HepG2 (cell line): Measurements from ENCODE around the gene NPEPL1. TPM values are rescaled to one million over a fixed set of nuclear protein-coding genes. Genes with fewer than 3 reads are reported as not detected.

ENCODE experiments used
- EP300 ChIP-seq, 3 experiments: sonication (generic) in 1 of 3; formaldehyde crosslinking in 1 of 3; IDR thresholded peaks; 2 replicates each; pipeline versions ENCODE4 v1.5.1 to v1.6.1; 2011 to 2020; ENCODE audit warnings: low read depth in 2 of 3, low read length in 2 of 3, borderline replicate concordance in 1 of 3, improper control_type of control experiment in 1 of 3, mild to moderate bottlenecking in 1 of 3, missing genetic modification reagents in 1 of 3, moderate library complexity in 1 of 3
- TIGD3 ChIP-seq: sonication (generic); formaldehyde crosslinking; IDR thresholded peaks from 2 replicates; pipeline ENCODE4 v1.5.1; 2020; ENCODE audit warnings: mild to moderate bottlenecking, missing genetic modification reagents, borderline replicate concordance
- ZBTB10 ChIP-seq: sonication (generic); formaldehyde crosslinking; IDR thresholded peaks from 2 replicates; pipeline ENCODE4 v1.4.0; 2020; ENCODE audit warnings: missing genetic modification reagents, borderline replicate concordance
- ZNF546 ChIP-seq: sonication (generic); formaldehyde crosslinking; conservative IDR thresholded peaks from 2 replicates; pipeline ENCODE4 v1.8.1; 2023; ENCODE audit warnings: mild to moderate bottlenecking, missing genetic modification reagents
- ZNF646 ChIP-seq: sonication (generic); formaldehyde crosslinking; IDR thresholded peaks from 2 replicates; pipeline ENCODE4 v1.9.0; 2021; ENCODE audit warnings: mild to moderate bottlenecking, missing genetic modification reagents
- polyA plus RNA-seq, 8 experiments: library from polyadenylated mRNA; depleted of rRNA in 3 of 8; stranded (reverse) in 7 of 8; unstranded in 1 of 8; fragments of >200 nt; fragmentation: Illumina TruSeq in 4 of 8; extraction: Trizol in 4 of 8; gene quantifications; 2 replicates each; pipeline versions ENCODE4 v1.2.1 to v1.2.3, GENCODE V29; 2011 to 2016; ENCODE audit warnings: low read depth in 4 of 8, missing spikeins in 1 of 8, mixed read lengths in 1 of 8; ENCODE audit not compliant: insufficient read depth in 1 of 8
- total RNA-seq, 5 experiments: library from RNA; depleted of rRNA; stranded (reverse); fragments of >200 nt; fragmentation: Illumina TruSeq; extraction: Trizol; gene quantifications; 2 replicates each; pipeline ENCODE4 v1.2.3, GENCODE V29; 2016; ENCODE audit warnings: low read depth in 1 of 5

NPEPL1 gene
- total and polyA plus RNA-seq, 2 of the 13 experiments (the other 11 are each of a cell fraction or from before 2014, with no cell fraction given) = 4.1 to 7.5 TPM

- TF ChIP-seq ZBTB10 (no peak), EP300 (IDR thresholded peaks at IDR 0.05; ENCODE audit: low read depth in 2 of 2, low read length in 2 of 2) (no peak), EP300 (CRISPR knock-in tag; IDR thresholded peaks at IDR 0.05; ENCODE audit: borderline replicate concordance) (no peak), TIGD3 (CRISPR knock-in tag) (no peak), ZNF546 (no peak), ZNF646 (CRISPR knock-in tag) (no peak)
Observed at GRCh38 chr20:58664331-58664730, 28.3 kb upstream of the NPEPL1 start (continued).
